Measurements from ENCODE around the gene ZSWIM1.

DNA sequence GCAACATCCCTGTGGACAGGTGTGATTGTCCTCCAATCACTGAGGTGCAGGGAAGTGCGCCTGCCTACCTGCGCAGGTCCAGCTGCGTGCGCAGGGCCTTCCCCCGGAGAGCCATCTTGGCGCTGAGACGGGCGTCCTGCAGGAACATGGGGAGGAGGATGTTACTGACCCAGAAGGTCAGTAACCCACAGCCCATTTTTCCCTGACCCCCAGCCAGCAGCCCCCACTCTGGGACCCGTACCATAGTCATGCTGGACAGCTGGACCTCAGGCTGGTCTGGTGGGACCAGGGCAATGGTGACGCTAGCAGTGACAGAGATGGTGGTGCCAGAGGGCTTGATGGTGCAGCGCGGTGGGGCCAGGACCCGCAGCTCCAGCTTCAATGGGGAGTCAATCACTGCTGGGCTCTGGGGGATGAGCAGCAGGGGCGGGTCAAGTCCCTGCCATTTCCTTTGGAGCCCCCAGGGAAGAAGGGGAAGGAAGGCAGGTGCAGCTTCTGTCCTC, 21.2 kb downstream of the ZSWIM1 start:
- TF ChIP-seq EZH2 (IDR thresholded peaks at IDR 0.05; ENCODE audit: insufficient read depth, poor library complexity, severe bottlenecking), result no peak
- TF ChIP-seq EZH2phosphoT487 (IDR thresholded peaks at IDR 0.05; ENCODE audit: insufficient read depth, low read depth), result no peak

All from GM23248 (cell line).